Tibial nerve (tissue), 4 donors: ENCODE results near the gene CRABP1. TPM values are rescaled to one million over a fixed set of nuclear protein-coding genes. Genes with fewer than 3 reads are reported as not detected.

Source experiments
- DNase-seq, 2 donors: peaks; one replicate each; pipeline ENCODE4 v3.0.0-alpha.2; 2019; ENCODE audit warnings: low spot score in 2 of 2
- H3K27ac ChIP-seq, 4 donors: fragments of 200-600 bp; sonication (generic) in 3 of 4; one replicate each; pipeline ENCODE4 v1.5.1; 2017 to 2019; ENCODE audit warnings: mild to moderate bottlenecking in 1 of 4
- H3K27me3 ChIP-seq, 2 donors: fragments of 200-600 bp; sonication (generic) in 1 of 2; one replicate each; pipeline versions ENCODE4 v1.5.1 to v1.6.0; 2017 to 2019
- H3K36me3 ChIP-seq, 3 donors: fragments of 200-600 bp; sonication (generic); one replicate each; pipeline ENCODE4 v1.5.1; 2018 to 2019
- H3K4me1 ChIP-seq, 4 donors: fragments of 200-600 bp; sonication (generic) in 3 of 4; one replicate each; pipeline ENCODE4 v1.5.1; 2017 to 2019
- H3K4me3 ChIP-seq, 4 donors: fragments of 200-600 bp; sonication (generic) in 3 of 4; one replicate each; pipeline ENCODE4 v1.5.1; 2017 to 2019; ENCODE audit warnings: mild to moderate bottlenecking in 1 of 4, moderate library complexity in 1 of 4
- H3K9me3 ChIP-seq, 4 donors: fragments of 200-600 bp; sonication (generic) in 3 of 4; one replicate each; pipeline ENCODE4 v1.5.1; 2017 to 2019
- EP300 ChIP-seq, 2 donors: sonication (generic); formaldehyde crosslinking; IDR thresholded peaks; one replicate each; pipeline ENCODE4 v1.6.1; 2017; ENCODE audit warnings: antibody characterized with exemption in 2 of 2, mild to moderate bottlenecking in 1 of 2
- POLR2A ChIP-seq, 2 donors: fragments of 450-650 bp; IDR thresholded peaks; one replicate each; pipeline ENCODE4 v1.6.1; 2017; ENCODE audit warnings: antibody characterized with exemption in 2 of 2, mild to moderate bottlenecking in 2 of 2, moderate library complexity in 2 of 2
- WGBS, 2 donors: methylation state at CpG; one replicate each; pipeline ENCODE4 v1.1.5; 2018; 5-methylcytosine and 5-hydroxymethylcytosine counted together
- total RNA-seq, 4 donors: library from RNA; depleted of rRNA; stranded (reverse); fragments of >200 nt; gene quantifications; one replicate each; pipeline ENCODE4 v1.1.0, GENCODE V29; 2016
- TF ChIP-seq, protein P1 (sequence below), 5 experiments: fragments of 200-600 bp in 3 of 5; fragments of 450-650 bp in 2 of 5; sonication (generic) in 3 of 5; IDR thresholded peaks; one replicate each; pipeline ENCODE4 v1.5.1; 2016 to 2019; ENCODE audit warnings: antibody characterized with exemption in 5 of 5, mild to moderate bottlenecking in 3 of 5, moderate library complexity in 2 of 5

CRABP1 gene
- total RNA-seq, 4 donors from 2014 or later, result 1.6 to 6.6 TPM; not detected in 2

DNA sequence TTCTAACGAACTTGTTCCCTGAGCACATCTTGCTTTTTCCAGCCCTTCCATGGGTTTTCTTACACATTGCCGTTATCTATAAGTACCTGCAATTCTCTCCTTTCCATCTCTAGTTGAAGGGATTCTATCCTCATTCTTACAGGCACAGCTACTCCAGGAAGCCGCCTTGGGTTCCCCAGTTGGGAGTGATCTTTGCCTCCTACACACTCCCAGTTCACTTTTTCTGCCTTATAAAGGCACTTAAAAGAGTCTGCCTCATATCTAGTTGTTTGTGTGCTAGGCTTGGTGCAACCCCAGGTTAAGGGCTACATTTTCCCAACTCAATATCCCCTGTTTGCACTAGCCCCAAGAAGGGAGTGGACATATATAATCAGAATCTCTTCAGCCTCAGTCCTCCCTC, 53.9 kb downstream of the CRABP1 start:
- peaks cover 0 to 32% (median 8%) of the 10 kb centered on the region in 4 donors for H3K4me1 ChIP-seq
- H3K36me3 ChIP-seq, result no peaks in the 10 kb centered on the region
- no peak overlapping the region for H3K27ac ChIP-seq
- no peak overlapping the region for H3K4me3 ChIP-seq
- no peak for TF ChIP-seq POLR2A (IDR thresholded peaks at IDR 0.05)
- TF ChIP-seq EP300 (IDR thresholded peaks at IDR 0.05), result no peak
- TF ChIP-seq, protein P1, sequence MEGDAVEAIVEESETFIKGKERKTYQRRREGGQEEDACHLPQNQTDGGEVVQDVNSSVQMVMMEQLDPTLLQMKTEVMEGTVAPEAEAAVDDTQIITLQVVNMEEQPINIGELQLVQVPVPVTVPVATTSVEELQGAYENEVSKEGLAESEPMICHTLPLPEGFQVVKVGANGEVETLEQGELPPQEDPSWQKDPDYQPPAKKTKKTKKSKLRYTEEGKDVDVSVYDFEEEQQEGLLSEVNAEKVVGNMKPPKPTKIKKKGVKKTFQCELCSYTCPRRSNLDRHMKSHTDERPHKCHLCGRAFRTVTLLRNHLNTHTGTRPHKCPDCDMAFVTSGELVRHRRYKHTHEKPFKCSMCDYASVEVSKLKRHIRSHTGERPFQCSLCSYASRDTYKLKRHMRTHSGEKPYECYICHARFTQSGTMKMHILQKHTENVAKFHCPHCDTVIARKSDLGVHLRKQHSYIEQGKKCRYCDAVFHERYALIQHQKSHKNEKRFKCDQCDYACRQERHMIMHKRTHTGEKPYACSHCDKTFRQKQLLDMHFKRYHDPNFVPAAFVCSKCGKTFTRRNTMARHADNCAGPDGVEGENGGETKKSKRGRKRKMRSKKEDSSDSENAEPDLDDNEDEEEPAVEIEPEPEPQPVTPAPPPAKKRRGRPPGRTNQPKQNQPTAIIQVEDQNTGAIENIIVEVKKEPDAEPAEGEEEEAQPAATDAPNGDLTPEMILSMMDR (IDR thresholded peaks at IDR 0.05), result no peak
- no peaks in the 10 kb centered on the region for H3K27me3 ChIP-seq
- H3K9me3 ChIP-seq, result no peaks in the 10 kb centered on the region
- 83 to 93% methylated on average over 3 of the region's 3 CpGs for WGBS, 2 donors
- DNase-seq, result no peak

- peak overlapping the region in 1 of 4 donors; percentile 8 for H3K27ac ChIP-seq
- H3K27me3 ChIP-seq, result no peaks in the 10 kb centered on the region
- TF ChIP-seq EP300 (IDR thresholded peaks at IDR 0.05), result no peak
- TF ChIP-seq, protein P1 (IDR thresholded peaks at IDR 0.05), result no peak
- TF ChIP-seq POLR2A (IDR thresholded peaks at IDR 0.05), result no peak
- no peaks in the 10 kb centered on the region for H3K9me3 ChIP-seq
- peak in 1 of 2 donors; percentile 22 for DNase-seq
- H3K4me3 ChIP-seq, result no peak overlapping the region
- H3K4me1 ChIP-seq, result peaks cover 0 to 35% (median 8%) of the 10 kb centered on the region in 4 donors
- WGBS, 2 donors, result 57 to 63% methylated on average over 13 of the region's 13 CpGs
- H3K36me3 ChIP-seq, result no peaks in the 10 kb centered on the region
These were observed 54.9 kb downstream of the CRABP1 start for GRCh38 chr15:78394981-78395616.

DNA sequence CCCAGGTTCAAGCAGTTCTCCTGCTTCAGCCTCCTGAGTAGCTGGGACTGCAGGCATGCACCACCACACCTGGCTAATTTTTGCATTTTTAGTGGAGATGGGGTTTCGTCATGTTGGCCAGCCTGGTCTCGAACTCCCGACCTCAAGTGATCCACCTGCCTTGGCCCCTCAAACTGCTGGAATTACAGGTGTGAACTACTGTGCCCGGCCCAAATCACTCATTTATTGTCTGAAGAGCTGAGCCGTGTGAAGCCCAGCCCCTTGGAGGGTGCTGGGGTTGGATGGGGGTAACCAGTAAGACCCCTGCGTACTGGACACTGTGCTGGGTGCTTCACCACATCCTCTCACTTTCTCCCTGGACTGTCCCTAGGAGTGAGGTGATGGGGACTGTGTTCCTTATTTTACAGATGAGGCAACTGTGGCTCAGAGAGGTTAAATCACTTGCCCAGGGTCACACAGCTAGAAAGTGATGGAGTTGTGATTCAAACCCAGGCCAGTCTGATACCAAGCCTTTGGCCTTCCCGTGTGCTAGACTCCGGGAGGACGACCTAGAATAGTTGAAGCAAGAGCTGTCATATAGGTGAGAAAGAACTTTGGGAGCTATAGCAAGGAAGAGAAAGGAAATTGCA, 56.1 kb downstream of the CRABP1 start:
- H3K36me3 ChIP-seq, result no peaks in the 10 kb centered on the region
- H3K27ac ChIP-seq, result peak overlapping the region in 1 of 4 donors; percentile 20
- TF ChIP-seq EP300 (IDR thresholded peaks at IDR 0.05) (no peak), POLR2A (IDR thresholded peaks at IDR 0.05) (no peak)
- TF ChIP-seq, protein P1 (IDR thresholded peaks at IDR 0.05), result no peak
- peaks cover 0 to 35% (median 8%) of the 10 kb centered on the region in 4 donors for H3K4me1 ChIP-seq
- H3K4me3 ChIP-seq, result no peak overlapping the region
- H3K9me3 ChIP-seq, result no peaks in the 10 kb centered on the region
- H3K27me3 ChIP-seq, result no peaks in the 10 kb centered on the region
- WGBS, 2 donors, result 85 to 89% methylated on average over 8 to 9 of the region's 9 CpGs
- DNase-seq, result no peak

DNA sequence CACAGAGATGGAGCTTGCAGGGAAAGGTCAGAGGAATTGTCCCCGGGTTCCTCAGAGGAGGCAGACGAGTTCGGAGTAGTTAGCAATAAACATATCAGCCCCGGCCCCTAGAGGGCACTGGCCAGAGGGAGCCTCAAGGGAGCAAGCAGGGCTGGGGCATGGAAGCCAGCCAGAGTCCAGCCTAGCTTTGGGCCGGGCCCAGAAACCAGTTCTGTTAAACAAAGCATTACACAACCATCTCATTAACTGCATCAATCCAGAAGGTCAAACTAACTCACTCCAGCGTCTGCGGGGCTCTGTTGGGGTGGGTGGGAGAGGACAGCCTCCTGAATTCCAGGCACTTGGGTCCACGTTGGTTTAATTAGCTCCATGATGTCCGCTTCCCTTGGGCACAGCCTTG, 56.8 kb downstream of the CRABP1 start:
- Histone ChIP-seq H3K36me3 (no peaks in the 10 kb centered on the region), H3K27me3 (no peaks in the 10 kb centered on the region), H3K4me1 (peaks cover 0 to 35% (median 8%) of the 10 kb centered on the region in 4 donors), H3K27ac (peak overlapping the region in 1 of 4 donors; percentile 20), H3K4me3 (no peak overlapping the region), H3K9me3 (no peaks in the 10 kb centered on the region)
- TF ChIP-seq, protein P1 (IDR thresholded peaks at IDR 0.05), result peak in 2 of 5 experiments; percentile 27 to 32
- TF ChIP-seq EP300 (IDR thresholded peaks at IDR 0.05) (peak in 1 of 2 donors; percentile 9), POLR2A (IDR thresholded peaks at IDR 0.05) (no peak)
- 16 to 20% methylated on average over 9 of the region's 9 CpGs for WGBS, 2 donors
- peak; percentile 20 to 30 for DNase-seq

DNA sequence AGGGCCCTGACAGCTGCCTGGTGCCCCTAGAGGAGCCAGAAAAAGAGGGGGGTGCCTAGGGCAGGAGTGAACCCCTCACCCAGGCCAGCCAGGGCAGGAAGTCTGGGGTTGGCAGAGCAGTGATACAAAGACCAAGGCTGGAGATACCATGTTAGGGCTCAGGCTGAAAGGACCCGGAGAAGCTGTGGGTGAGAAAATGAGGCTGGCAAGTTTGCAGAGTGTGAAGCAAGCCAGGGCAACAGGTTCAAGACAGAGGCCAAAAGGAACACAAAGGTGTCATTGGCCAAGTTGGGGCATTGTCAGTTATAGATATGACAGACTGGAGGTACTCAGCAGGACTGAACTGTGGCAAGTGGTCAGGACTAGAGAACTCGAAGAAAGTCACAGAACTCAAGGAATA, 57.2 kb downstream of the CRABP1 start:
- Histone ChIP-seq H3K27me3 (no peaks in the 10 kb centered on the region), H3K36me3 (no peaks in the 10 kb centered on the region), H3K4me3 (no peak overlapping the region), H3K4me1 (peaks cover 0 to 35% (median 8%) of the 10 kb centered on the region in 4 donors), H3K27ac (peak overlapping the region in 1 of 4 donors; percentile 20), H3K9me3 (no peaks in the 10 kb centered on the region)
- no peak for DNase-seq
- TF ChIP-seq EP300 (IDR thresholded peaks at IDR 0.05), result no peak
- TF ChIP-seq POLR2A (IDR thresholded peaks at IDR 0.05), result no peak
- TF ChIP-seq, protein P1 (IDR thresholded peaks at IDR 0.05), result no peak
- 67 to 71% methylated on average over 2 of the region's 2 CpGs for WGBS, 2 donors
